ENCODE data around the gene RPS23. TPM values are rescaled to one million over a fixed set of nuclear protein-coding genes. Genes with fewer than 3 reads are reported as not detected.

Gene RPS23
- total RNA-seq, 1 donor from 2014 or later, result 4,820 TPM

DNA sequence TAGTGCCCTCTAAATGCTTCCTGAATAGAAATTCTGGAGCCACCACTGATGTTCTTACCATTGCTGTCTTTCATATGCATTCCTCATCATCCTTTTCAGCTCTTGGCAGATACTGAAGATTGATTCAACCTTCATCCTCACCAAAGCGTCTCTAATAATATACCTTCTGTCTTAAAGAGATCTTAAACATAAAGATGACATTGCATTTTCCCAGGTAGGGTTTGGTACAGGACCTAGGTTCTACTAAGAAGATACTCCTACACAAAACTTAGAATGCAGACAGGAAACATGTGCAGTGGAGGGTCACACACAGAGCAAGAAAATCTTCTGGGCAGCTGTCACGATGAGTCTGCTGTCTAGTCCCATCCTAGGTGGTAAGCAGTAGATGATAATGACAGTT, 41.0 kb upstream of the RPS23 start:
- TF ChIP-seq, protein P1, sequence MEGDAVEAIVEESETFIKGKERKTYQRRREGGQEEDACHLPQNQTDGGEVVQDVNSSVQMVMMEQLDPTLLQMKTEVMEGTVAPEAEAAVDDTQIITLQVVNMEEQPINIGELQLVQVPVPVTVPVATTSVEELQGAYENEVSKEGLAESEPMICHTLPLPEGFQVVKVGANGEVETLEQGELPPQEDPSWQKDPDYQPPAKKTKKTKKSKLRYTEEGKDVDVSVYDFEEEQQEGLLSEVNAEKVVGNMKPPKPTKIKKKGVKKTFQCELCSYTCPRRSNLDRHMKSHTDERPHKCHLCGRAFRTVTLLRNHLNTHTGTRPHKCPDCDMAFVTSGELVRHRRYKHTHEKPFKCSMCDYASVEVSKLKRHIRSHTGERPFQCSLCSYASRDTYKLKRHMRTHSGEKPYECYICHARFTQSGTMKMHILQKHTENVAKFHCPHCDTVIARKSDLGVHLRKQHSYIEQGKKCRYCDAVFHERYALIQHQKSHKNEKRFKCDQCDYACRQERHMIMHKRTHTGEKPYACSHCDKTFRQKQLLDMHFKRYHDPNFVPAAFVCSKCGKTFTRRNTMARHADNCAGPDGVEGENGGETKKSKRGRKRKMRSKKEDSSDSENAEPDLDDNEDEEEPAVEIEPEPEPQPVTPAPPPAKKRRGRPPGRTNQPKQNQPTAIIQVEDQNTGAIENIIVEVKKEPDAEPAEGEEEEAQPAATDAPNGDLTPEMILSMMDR (conservative IDR thresholded peaks at IDR 0.05; ENCODE audit: low read depth, low read length), result no peak
- DNase-seq (ENCODE audit: low read depth), result no peak
- H3K4me3 ChIP-seq (ENCODE audit: low read depth, low read length), result no peak overlapping the region

DNA sequence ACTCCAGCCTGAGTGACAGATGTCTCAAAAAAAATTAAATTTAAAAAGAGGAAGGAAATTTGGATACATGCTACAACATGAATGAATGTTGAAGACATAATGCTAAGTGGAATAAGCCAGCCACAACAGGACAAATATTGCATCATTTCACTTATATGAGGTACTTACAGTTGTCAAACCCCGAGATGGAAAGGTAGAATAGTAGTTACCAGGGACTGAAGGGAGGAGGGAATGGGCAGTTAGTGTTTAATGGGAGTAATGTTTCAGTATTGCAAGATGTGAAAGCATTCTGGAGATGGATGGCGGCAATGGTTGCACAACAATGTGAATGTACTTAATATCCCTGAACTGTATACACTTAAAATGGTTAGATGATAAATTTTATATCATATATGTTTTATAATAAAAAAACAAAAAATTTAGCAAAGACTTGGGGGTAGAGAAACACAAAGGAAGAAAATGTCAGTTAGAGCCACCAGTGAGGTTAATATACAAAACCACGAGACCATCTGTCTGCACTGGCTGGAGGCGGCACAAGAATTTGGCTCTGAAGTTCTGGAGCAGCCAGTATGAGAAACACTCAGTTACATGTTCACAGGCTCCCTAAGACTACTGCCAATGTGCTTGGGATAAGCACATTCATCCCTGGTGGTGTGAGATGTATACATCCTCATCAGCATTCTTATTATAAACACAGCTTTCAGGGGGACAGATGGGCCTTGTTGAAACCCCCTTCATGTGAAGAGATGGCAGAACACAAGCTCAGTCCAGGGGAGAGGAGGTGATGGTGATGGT, 37.0 kb upstream of the RPS23 start:
- H3K4me3 ChIP-seq (ENCODE audit: low read depth, low read length), result no peak overlapping the region
- no peak for DNase-seq (ENCODE audit: low read depth)
- TF ChIP-seq, protein P1 (conservative IDR thresholded peaks at IDR 0.05; ENCODE audit: low read depth, low read length), result no peak

DNA sequence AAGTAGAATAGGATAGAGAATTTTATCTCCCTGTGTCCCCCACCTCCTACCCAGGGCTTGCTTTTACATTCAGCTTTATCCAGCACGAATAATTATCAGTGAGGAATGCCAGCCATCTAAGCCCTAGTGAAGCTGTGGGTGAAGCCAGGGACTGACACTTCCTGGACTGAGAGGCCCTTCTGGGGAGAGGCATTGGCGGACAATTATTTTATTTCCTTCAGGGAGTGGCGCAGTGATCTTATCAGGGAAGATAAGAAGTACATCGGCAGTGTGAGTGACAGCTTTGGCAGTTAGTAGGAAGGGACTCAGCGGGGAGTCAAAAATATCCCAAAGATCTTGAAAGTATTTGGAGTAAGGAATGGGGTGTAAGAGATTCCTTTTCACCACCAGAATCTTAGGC, 34.9 kb upstream of the RPS23 start:
- TF ChIP-seq, protein P1 (conservative IDR thresholded peaks at IDR 0.05; ENCODE audit: low read depth, low read length), result no peak
- DNase-seq (ENCODE audit: low read depth), result no peak
- H3K4me3 ChIP-seq (ENCODE audit: low read depth, low read length), result no peak overlapping the region

DNA sequence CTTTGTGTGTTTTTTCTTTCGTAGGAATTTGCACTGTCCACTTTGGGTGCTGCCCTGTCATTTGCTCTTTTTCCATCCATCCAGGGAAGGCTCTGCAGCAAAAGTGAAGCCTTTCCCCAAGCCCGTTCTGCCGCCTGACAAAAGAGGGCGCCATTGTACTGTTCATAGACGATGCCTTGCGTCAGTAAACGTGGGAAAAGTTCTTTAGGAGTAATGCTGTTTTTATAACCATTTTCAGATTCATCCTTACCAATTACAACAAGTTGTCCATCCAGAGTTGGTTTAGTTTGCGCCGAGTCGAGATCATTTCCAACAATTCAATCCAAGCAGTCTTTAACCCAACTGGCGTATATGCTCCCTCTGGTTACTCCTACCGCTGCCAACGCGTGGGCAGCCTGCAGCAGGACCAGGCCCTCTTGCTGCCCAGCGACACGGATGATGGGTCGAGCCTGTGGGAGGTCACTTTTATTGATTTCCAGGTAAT, 34.3 kb upstream of the RPS23 start:
- peak; percentile 9 for DNase-seq (ENCODE audit: low read depth)
- TF ChIP-seq, protein P1 (conservative IDR thresholded peaks at IDR 0.05; ENCODE audit: low read depth, low read length), result peak; percentile 92
- H3K4me3 ChIP-seq (ENCODE audit: low read depth, low read length), result no peak overlapping the region

DNA sequence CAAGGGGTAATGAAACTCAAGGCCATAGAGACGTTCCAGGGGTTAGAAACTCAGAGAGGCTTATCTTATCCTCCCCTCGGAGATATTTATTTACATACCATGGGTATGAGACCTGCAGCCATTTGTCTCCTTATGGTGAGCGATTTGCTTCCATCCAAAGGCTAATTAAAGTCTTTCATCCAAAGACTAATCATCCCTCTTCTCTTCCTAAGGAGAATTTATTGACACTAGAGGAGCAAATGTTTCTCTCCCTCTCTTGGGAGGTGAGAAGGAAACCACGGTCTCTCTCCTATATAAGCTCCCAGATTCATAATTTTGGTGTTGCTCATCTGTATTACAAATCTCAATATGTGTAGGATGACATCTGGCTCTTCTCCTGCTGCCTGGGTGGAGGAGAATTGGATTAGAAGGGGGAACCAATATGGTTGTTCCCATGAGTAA, 31.0 kb upstream of the RPS23 start:
- no peak for DNase-seq (ENCODE audit: low read depth)
- TF ChIP-seq, protein P1 (conservative IDR thresholded peaks at IDR 0.05; ENCODE audit: low read depth, low read length), result no peak
- H3K4me3 ChIP-seq (ENCODE audit: low read depth, low read length), result no peak overlapping the region

DNA sequence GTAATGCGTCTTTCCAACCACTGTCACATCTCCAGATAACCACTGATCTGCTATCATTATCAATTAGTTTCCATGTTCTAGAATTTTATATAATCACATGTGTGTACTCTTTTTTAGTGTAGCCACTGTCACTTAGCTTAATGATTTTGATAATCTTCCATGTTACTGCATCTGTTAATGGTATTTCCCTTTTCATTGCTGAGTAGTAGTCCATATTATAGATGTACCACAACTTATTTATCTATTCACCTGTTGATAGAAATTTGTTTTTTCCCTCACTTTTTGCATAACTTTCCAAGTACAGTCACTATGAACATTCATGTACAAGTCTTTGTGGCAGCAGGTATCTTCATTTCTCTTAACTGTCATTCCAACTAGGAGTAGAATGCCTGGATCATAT, 30.3 kb upstream of the RPS23 start:
- no peak overlapping the region for H3K4me3 ChIP-seq (ENCODE audit: low read depth, low read length)
- no peak for DNase-seq (ENCODE audit: low read depth)
- TF ChIP-seq, protein P1 (conservative IDR thresholded peaks at IDR 0.05; ENCODE audit: low read depth, low read length), result no peak

DNA sequence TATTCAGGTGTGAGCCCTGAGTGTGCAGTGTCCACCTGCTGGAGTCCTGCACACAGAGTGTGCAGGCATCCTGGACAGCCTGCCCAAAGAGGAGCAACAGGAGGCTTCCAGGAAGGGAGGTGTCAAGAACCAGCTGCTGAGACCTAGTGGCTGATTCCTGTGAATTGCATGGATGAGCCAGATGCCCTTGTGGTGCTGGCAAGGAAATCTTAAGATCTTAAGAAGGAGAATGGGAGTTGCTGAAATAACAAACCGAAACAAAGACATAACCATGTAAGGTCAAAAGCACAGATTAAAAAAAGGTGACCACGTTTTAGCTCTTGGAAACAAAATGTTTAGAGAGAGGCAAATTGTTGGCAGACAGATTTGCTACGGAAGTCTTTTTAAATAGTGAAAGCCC, 29.3 kb upstream of the RPS23 start:
- no peak for DNase-seq (ENCODE audit: low read depth)
- H3K4me3 ChIP-seq (ENCODE audit: low read depth, low read length), result no peak overlapping the region
- TF ChIP-seq, protein P1 (conservative IDR thresholded peaks at IDR 0.05; ENCODE audit: low read depth, low read length), result no peak
